ENCODE data around the gene TEX36. TPM values are rescaled to one million over a fixed set of nuclear protein-coding genes. Genes with fewer than 3 reads are reported as not detected.

The TEX36 gene
- total and polyA plus RNA-seq, 2 of the 13 experiments (the other 11 are each of a cell fraction or from before 2014, with no cell fraction given) = not detected

DNA sequence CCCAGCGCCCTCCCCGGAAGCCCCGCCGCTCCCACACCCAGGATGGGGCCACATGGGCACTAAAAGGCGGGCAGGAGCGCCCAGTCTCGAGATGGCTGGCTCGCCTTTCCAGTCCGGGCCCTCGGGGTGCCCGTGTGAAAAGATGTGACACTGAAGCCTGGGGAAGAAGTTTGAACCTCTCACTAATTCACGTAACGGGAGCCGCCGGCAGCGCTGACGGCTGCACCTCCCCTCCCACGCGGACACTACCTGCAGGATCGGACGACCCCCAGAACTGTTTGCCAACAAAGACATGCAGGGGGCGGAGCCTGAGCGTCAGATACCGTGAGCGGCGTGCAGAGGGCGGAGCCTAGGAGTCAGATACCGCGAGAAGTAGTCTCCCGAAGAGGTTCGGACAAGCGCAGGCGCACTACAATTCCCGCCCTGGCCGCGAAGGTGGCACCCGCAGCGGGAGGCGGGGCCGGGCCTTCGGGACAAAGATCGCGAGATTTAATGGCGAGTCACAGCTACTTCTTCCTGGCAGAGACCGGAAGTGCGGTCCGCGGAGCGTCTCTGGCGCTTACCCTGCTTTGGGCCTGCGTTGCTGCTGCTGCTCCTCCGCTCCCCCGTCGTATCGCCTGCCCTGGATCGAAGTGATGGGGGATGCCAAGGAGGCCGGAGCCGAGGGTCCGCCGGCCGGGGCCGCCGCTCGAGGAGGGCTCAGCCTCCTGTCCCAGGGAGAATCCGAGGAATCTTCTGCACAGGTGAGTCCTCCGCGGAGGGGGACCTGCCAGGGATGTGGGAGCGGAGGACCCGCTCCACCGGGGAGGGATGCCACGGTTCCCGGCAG lies 36.4 kb upstream of the TEX36 start, which contains the start of gene EDRF1 (continued):
- TF ChIP-seq, protein P1, sequence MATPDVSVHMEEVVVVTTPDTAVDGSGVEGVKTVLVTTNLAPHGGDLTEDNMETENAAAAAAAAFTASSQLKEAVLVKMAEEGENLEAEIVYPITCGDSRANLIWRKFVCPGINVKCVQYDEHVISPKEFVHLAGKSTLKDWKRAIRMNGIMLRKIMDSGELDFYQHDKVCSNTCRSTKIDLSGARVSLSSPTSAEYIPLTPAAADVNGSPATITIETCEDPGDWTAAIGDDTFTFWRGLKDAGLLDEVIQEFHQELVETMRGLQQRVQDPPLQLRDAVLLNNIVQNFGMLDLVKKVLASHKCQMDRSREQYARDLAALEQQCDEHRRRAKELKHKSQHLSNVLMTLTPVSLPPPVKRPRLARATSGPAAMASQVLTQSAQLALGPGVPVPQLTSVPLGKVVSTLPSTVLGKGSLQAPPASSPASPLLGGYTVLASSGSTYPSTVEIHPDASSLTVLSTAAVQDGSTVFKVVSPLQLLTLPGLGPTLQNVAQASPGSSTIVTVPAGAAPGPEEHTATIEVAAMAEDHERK (CRISPR knock-in tag; IDR thresholded peaks at IDR 0.05; ENCODE audit: low read depth) = no peak
- TF ChIP-seq HDAC1 (CRISPR knock-in tag; IDR thresholded peaks at IDR 0.05) = peak; percentile 92
- TF ChIP-seq, protein P2, sequence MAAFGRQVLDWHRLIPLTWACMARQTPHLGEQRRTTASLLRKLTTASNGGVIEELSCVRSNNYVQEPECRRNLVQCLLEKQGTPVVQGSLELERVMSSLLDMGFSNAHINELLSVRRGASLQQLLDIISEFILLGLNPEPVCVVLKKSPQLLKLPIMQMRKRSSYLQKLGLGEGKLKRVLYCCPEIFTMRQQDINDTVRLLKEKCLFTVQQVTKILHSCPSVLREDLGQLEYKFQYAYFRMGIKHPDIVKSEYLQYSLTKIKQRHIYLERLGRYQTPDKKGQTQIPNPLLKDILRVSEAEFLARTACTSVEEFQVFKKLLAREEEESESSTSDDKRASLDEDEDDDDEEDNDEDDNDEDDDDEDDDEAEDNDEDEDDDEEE (CRISPR knock-in tag; IDR thresholded peaks at IDR 0.05) = peak; percentile 95
- 0 out of 2 replicates have a peak, but pooled peaks have one; percentile 64 for TF ChIP-seq ZNF83 (CRISPR knock-in tag; IDR thresholded peaks at IDR 0.05; ENCODE audit: borderline replicate concordance)
- TF ChIP-seq RFX5 (IDR thresholded peaks at IDR 0.05; ENCODE audit: low read depth, low read length) = no peak
- 0 out of 2 replicates have a peak, but pooled peaks have one; percentile 8 for TF ChIP-seq SMAD3 (CRISPR knock-in tag; IDR thresholded peaks at IDR 0.05)
- TF ChIP-seq MBD4 (IDR thresholded peaks at IDR 0.05; ENCODE audit: borderline replicate concordance, low read length) = no peak
- peak; percentile 93 for TF ChIP-seq NAIF1 (CRISPR knock-in tag; IDR thresholded peaks at IDR 0.05; ENCODE audit: borderline replicate concordance)
- TF ChIP-seq, protein P3, sequence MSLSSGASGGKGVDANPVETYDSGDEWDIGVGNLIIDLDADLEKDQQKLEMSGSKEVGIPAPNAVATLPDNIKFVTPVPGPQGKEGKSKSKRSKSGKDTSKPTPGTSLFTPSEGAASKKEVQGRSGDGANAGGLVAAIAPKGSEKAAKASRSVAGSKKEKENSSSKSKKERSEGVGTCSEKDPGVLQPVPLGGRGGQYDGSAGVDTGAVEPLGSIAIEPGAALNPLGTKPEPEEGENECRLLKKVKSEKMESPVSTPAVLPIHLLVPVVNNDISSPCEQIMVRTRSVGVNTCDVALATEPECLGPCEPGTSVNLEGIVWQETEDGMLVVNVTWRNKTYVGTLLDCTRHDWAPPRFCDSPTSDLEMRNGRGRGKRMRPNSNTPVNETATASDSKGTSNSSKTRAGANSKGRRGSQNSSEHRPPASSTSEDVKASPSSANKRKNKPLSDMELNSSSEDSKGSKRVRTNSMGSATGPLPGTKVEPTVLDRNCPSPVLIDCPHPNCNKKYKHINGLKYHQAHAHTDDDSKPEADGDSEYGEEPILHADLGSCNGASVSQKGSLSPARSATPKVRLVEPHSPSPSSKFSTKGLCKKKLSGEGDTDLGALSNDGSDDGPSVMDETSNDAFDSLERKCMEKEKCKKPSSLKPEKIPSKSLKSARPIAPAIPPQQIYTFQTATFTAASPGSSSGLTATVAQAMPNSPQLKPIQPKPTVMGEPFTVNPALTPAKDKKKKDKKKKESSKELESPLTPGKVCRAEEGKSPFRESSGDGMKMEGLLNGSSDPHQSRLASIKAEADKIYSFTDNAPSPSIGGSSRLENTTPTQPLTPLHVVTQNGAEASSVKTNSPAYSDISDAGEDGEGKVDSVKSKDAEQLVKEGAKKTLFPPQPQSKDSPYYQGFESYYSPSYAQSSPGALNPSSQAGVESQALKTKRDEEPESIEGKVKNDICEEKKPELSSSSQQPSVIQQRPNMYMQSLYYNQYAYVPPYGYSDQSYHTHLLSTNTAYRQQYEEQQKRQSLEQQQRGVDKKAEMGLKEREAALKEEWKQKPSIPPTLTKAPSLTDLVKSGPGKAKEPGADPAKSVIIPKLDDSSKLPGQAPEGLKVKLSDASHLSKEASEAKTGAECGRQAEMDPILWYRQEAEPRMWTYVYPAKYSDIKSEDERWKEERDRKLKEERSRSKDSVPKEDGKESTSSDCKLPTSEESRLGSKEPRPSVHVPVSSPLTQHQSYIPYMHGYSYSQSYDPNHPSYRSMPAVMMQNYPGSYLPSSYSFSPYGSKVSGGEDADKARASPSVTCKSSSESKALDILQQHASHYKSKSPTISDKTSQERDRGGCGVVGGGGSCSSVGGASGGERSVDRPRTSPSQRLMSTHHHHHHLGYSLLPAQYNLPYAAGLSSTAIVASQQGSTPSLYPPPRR (CRISPR knock-in tag; IDR thresholded peaks at IDR 0.05; ENCODE audit: borderline replicate concordance) = peak; percentile 27; the same call in 1 of the 2 replicates
- TF ChIP-seq KLF6 (CRISPR knock-in tag; IDR thresholded peaks at IDR 0.05) = 0 out of 2 replicates have a peak, but pooled peaks have one; percentile 13
- no peak; the same call in 1 of the 2 replicates for TF ChIP-seq NFKBIZ (CRISPR knock-in tag; IDR thresholded peaks at IDR 0.05)
- TF ChIP-seq ZNF124 (CRISPR knock-in tag; IDR thresholded peaks at IDR 0.05) = peak; percentile 19; the same call in 1 of the 2 replicates
- TF ChIP-seq ZNF496 (CRISPR knock-in tag; IDR thresholded peaks at IDR 0.05; ENCODE audit: insufficient replicate concordance) = no peak
- peak; percentile 61; the same call in 1 of the 2 replicates for TF ChIP-seq ZNF230 (CRISPR knock-in tag; IDR thresholded peaks at IDR 0.05)
- TF ChIP-seq, protein P4, sequence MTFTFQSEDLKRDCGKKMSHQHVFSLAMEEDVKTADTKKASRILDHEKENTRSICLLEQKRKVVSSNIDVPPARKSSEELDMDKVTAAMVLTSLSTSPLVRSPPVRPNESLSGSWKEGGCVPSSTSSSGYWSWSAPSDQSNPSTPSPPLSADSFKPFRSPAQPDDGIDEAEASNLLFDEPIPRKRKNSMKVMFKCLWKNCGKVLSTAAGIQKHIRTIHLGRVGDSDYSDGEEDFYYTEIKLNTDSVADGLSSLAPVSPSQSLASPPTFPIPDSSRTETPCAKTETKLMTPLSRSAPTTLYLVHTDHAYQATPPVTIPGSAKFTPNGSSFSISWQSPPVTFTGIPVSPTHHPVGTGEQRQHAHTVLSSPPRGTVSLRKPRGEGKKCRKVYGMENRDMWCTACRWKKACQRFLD (CRISPR knock-in tag; IDR thresholded peaks at IDR 0.05; ENCODE audit: borderline replicate concordance) = peak; percentile 56; the same call in 1 of the 2 replicates
- TF ChIP-seq ZNF780A (CRISPR knock-in tag; IDR thresholded peaks at IDR 0.05) = peak; percentile 86; the same call in 1 of the 2 replicates
- TF ChIP-seq, protein P5, sequence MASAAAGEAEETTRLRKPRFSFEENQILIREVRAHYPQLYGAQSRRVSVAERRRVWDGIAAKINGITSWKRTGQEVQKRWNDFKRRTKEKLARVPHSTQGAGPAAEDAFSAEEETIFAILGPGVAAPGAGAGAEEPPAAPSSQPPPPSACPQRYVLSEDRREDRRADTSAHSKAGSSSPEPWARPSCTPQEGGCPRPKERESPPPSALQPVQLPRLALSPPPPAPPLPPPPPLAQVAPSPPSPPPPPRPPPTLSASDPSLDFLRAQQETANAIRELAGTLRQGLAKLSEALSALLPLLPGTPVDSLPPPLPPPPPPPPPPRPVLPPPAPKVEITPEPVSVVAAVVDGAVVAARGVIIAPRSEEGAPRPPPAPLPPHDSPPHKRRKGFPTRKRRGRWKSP (CRISPR knock-in tag; IDR thresholded peaks at IDR 0.05) = 0 out of 2 replicates have a peak, but pooled peaks have one; percentile 26
- 0 out of 2 replicates have a peak, but pooled peaks have one; percentile 74 for TF ChIP-seq ZNF17 (CRISPR knock-in tag; IDR thresholded peaks at IDR 0.05)

Data from HepG2 (cell line).